Effector memory CD8-positive, alpha-beta T cell (primary cell): Measurements from ENCODE around the gene MAGI1.
"Not testable (repeated sequence)": the region's sequence is repeated elsewhere in the genome, so short reads cannot be mapped to it uniquely, and the experiment has no call there.

Source experiments
- ATAC-seq: fragments of 150-1000 bp; cut with Tn5 transposase; replicated peaks from 2 replicates; pipeline ENCODE4 v1.10.0; 2021; ENCODE audit warnings: mild to moderate bottlenecking, moderate library complexity
- DNase-seq, 3 experiments: peaks; one replicate each; pipeline ENCODE4 v3.0.0; 2021
- H3K27ac Mint-ChIP-seq, 2 donors: one replicate each; pipeline ENCODE4 v1.8.0; 2022; ENCODE audit warnings: mild to moderate bottlenecking in 2 of 2, mixed read lengths in 2 of 2, moderate library complexity in 2 of 2
- H3K27me3 Mint-ChIP-seq, 2 donors: one replicate each; pipeline ENCODE4 v1.8.0; 2022; ENCODE audit warnings: mixed read lengths in 2 of 2
- H3K36me3 Mint-ChIP-seq: one replicate; pipeline ENCODE4 v1.8.0; 2022; ENCODE audit warnings: mild to moderate bottlenecking, moderate library complexity, mixed read lengths; ENCODE audit not compliant: insufficient read depth
- H3K4me1 Mint-ChIP-seq, 2 donors: one replicate each; pipeline ENCODE4 v1.8.0; 2022; ENCODE audit warnings: low read depth in 2 of 2, mixed read lengths in 2 of 2
- H3K4me3 Mint-ChIP-seq, 2 donors: one replicate each; pipeline ENCODE4 v1.8.0; 2022; ENCODE audit warnings: mild to moderate bottlenecking in 2 of 2, mixed read lengths in 2 of 2, moderate library complexity in 2 of 2
- H3K9me3 Mint-ChIP-seq, 2 donors: one replicate each; pipeline ENCODE4 v1.8.0; 2022; ENCODE audit warnings: mixed read lengths in 2 of 2

MAGI1 gene

DNA sequence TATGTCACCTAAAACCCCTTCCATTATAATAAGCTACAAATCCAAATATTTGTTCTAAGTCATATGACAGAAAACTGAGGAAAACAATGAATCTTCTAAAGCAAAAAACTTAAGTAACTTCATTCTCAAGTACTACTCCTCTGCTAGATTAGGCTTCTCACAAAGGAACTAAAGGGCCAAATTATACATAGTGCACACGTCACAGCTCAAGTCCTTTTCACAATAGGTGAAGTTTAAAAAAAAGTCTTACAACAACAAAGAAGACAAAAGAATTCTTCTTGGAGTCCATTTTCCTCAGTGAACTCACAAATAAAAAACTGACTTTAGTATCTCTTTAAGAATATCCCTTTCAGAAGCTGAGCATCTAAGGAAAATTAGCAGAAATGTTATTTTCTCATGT is 479.9 kb downstream of the MAGI1 start:
- ATAC-seq (no peak), DNase-seq (no peak)
- H3K9me3 Mint-ChIP-seq, result no peaks in the 10 kb centered on the region
- H3K36me3 Mint-ChIP-seq, result no peaks in the 10 kb centered on the region
- no peak overlapping the region for H3K4me3 Mint-ChIP-seq
- H3K27me3 Mint-ChIP-seq, result no peaks in the 10 kb centered on the region
- H3K4me1 Mint-ChIP-seq, result no peaks in the 10 kb centered on the region
- no peak overlapping the region for H3K27ac Mint-ChIP-seq

DNA sequence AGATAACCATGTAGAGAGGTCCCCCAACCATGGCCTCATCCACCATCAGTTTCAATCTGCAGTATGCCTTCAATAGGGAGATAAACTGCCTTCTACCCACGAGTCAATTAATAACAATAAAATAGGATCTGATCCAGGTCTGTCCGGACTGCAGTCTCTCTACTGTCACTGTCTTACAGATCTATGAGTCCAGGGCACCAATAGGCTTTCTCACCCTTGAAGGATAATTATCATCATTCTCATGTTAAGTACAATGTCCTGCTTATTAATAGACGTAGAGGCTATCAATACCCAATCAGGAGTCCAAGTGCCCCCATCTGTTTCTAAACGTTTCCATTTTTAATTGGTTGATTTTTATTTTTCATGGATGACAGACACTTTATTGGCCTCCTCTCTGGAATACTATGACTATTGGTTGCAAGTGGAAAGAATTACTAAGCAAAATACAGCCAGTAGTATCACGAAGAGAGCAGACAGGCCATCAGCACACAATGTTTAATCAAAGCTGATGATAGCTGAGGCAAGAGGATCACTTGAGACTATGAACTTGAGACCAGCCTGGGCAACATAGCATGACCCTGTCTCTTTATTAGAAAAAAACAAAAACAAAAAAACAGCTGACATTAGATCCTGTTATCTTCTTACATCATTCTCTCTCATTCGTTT is 480.7 kb downstream of the MAGI1 start:
- ATAC-seq (no peak), DNase-seq (no peak)
- Mint-ChIP-seq H3K36me3 (no peaks in the 10 kb centered on the region), H3K27ac (no peak overlapping the region), H3K27me3 (no peaks in the 10 kb centered on the region), H3K4me3 (no peak overlapping the region), H3K9me3 (no peaks in the 10 kb centered on the region), H3K4me1 (no peaks in the 10 kb centered on the region)

DNA sequence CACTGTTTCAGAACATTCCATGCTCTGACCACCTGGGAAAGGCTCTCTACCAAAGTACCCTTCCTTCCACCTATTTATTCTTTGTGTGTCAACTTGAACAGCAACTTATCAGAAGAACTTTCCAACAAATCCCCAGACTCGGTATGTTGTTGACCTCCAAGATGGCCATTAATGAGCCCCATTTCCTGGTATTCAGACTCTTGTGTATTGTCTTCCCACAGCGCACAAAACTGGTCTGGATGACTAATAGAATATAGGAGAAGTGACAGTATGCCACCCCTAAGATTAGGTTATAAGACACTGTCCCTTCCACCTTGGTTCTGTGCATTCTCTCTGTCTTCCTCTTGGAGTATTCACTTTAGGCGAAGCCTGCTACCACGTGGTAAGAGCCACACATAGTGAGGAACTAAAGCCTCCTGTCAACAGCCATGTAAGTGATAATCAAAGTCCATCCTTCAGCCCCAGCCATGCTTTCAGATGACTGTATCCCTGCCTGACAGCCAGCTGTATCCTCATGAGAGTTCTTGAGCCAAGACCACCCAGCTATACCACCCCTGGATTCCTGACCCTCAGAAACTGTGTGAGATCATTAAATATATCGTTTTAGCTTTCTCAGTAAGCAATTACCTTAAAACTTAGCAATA is 481.7 kb downstream of the MAGI1 start:
- H3K27me3 Mint-ChIP-seq, result no peaks in the 10 kb centered on the region
- no peaks in the 10 kb centered on the region for H3K9me3 Mint-ChIP-seq
- H3K4me1 Mint-ChIP-seq, result no peaks in the 10 kb centered on the region
- no peaks in the 10 kb centered on the region for H3K36me3 Mint-ChIP-seq
- ATAC-seq (no peak), DNase-seq (no peak)
- no peak overlapping the region for H3K4me3 Mint-ChIP-seq
- no peak overlapping the region for H3K27ac Mint-ChIP-seq

GRCh38 chr3:65552434-65552833 is 486.3 kb downstream of the MAGI1 start:
- DNase-seq (no peak), ATAC-seq (no peak)
- H3K9me3 Mint-ChIP-seq, result no peaks in the 10 kb centered on the region
- no peaks in the 10 kb centered on the region for H3K27me3 Mint-ChIP-seq
- H3K27ac Mint-ChIP-seq, result no peak overlapping the region
- H3K4me3 Mint-ChIP-seq, result no peak overlapping the region
- peaks cover 4% of the 10 kb centered on the region for H3K36me3 Mint-ChIP-seq
- H3K4me1 Mint-ChIP-seq, result no peaks in the 10 kb centered on the region

GRCh38 chr3:65551945-65552344 is 486.8 kb downstream of the MAGI1 start:
- no peak for ATAC-seq
- Mint-ChIP-seq H3K27me3 (no peaks in the 10 kb centered on the region), H3K4me1 (no peaks in the 10 kb centered on the region), H3K4me3 (no peak overlapping the region), H3K27ac (no peak overlapping the region), H3K36me3 (peaks cover 4% of the 10 kb centered on the region), H3K9me3 (no peaks in the 10 kb centered on the region)
- no peak for DNase-seq

- H3K27ac Mint-ChIP-seq, result no peak overlapping the region
- no peaks in the 10 kb centered on the region for H3K27me3 Mint-ChIP-seq
- no peak overlapping the region for H3K4me3 Mint-ChIP-seq
- no peaks in the 10 kb centered on the region for H3K4me1 Mint-ChIP-seq
- ATAC-seq (no peak), DNase-seq (no peak)
- H3K36me3 Mint-ChIP-seq, result peaks cover 4% of the 10 kb centered on the region
- H3K9me3 Mint-ChIP-seq, result no peaks in the 10 kb centered on the region
These were observed 488.6 kb downstream of the MAGI1 start for GRCh38 chr3:65550137-65550536.

DNA sequence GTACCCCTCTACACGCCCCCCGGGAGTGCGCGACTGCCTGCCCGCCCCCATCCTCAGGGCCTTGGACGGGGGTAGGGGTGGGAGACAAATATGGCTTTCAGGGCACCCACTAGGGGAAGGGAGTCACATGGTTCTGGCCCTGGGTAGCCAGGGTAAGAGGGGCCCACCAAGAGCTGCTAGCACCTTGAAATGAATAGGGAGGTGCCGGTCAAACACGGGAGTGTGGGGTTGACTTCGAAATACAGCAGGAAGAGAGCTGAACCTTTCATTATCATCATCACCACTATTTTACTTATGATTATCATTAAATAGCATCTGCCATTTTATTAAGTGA is 489.1 kb downstream of the MAGI1 start:
- no peak for DNase-seq
- Mint-ChIP-seq H3K27ac (no peak overlapping the region), H3K36me3 (peaks cover 4% of the 10 kb centered on the region), H3K27me3 (no peaks in the 10 kb centered on the region), H3K9me3 (peaks cover 0 to 2% of the 10 kb centered on the region in 2 donors), H3K4me1 (no peaks in the 10 kb centered on the region), H3K4me3 (no peak overlapping the region)
- ATAC-seq, result no peak

GRCh38 chr3:65548848-65549625 is 489.7 kb downstream of the MAGI1 start:
- Mint-ChIP-seq H3K36me3 (peaks cover 4% of the 10 kb centered on the region), H3K4me3 (no peak overlapping the region), H3K27ac (no peak overlapping the region), H3K9me3 (peaks cover 0 to 2% of the 10 kb centered on the region in 2 donors), H3K27me3 (no peaks in the 10 kb centered on the region), H3K4me1 (no peaks in the 10 kb centered on the region)
- DNase-seq (no peak), ATAC-seq (no peak)

- H3K27ac Mint-ChIP-seq, result no peak overlapping the region
- H3K4me1 Mint-ChIP-seq, result no peaks in the 10 kb centered on the region
- ATAC-seq (no peak), DNase-seq (no peak)
- H3K27me3 Mint-ChIP-seq, result no peaks in the 10 kb centered on the region
- H3K4me3 Mint-ChIP-seq, result no peak overlapping the region
- no peaks in the 10 kb centered on the region for H3K36me3 Mint-ChIP-seq
- H3K9me3 Mint-ChIP-seq, result peaks cover 0 to 5% of the 10 kb centered on the region in 2 donors
These were observed 493.3 kb downstream of the MAGI1 start for GRCh38 chr3:65545429-65545828.

DNA sequence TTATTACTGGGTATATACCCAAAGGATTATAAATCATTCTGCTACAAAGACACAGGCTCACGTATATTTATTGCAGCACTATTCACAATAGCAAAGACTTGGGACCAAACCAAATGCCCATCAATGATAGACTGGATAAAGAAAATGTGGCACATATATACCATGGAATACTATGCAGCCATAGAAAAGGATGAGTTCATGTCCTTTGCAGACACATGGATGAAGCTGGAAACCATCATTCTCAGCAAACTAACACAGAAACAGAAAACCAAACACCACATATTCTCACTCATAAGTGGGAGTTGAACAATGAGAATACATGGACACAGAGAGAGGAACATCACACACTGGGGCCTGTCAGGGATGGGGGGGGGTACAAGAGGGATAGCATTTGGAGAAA is 495.3 kb downstream of the MAGI1 start:
- not testable (repeated sequence) for H3K36me3 Mint-ChIP-seq, DNase-seq, H3K4me1 Mint-ChIP-seq, ATAC-seq, H3K4me3 Mint-ChIP-seq, H3K27ac Mint-ChIP-seq, H3K9me3 Mint-ChIP-seq, H3K27me3 Mint-ChIP-seq

- Mint-ChIP-seq H3K27ac (no peak overlapping the region), H3K4me1 (no peaks in the 10 kb centered on the region), H3K9me3 (peaks cover 0 to 9% of the 10 kb centered on the region in 2 donors), H3K36me3 (no peaks in the 10 kb centered on the region), H3K27me3 (no peaks in the 10 kb centered on the region), H3K4me3 (no peak overlapping the region)
- no peak for DNase-seq
- ATAC-seq, result no peak
These were observed 498.1 kb downstream of the MAGI1 start for GRCh38 chr3:65540666-65541065.

- no peaks in the 10 kb centered on the region for H3K36me3 Mint-ChIP-seq
- DNase-seq (no peak), ATAC-seq (no peak)
- H3K4me3 Mint-ChIP-seq, result no peak overlapping the region
- peaks cover 0 to 6% of the 10 kb centered on the region in 2 donors for H3K9me3 Mint-ChIP-seq
- H3K4me1 Mint-ChIP-seq, result no peaks in the 10 kb centered on the region
- H3K27me3 Mint-ChIP-seq, result no peaks in the 10 kb centered on the region
- no peak overlapping the region for H3K27ac Mint-ChIP-seq
These were observed 499.1 kb downstream of the MAGI1 start for GRCh38 chr3:65539616-65540015.

GRCh38 chr3:65538101-65538500 is 500.6 kb downstream of the MAGI1 start:
- H3K27ac Mint-ChIP-seq, result no peak overlapping the region
- no peak overlapping the region for H3K4me3 Mint-ChIP-seq
- no peaks in the 10 kb centered on the region for H3K4me1 Mint-ChIP-seq
- DNase-seq (no peak), ATAC-seq (no peak)
- no peaks in the 10 kb centered on the region for H3K27me3 Mint-ChIP-seq
- H3K36me3 Mint-ChIP-seq, result no peaks in the 10 kb centered on the region
- peaks cover 0 to 5% of the 10 kb centered on the region in 2 donors for H3K9me3 Mint-ChIP-seq

GRCh38 chr3:65537109-65537508 is 501.6 kb downstream of the MAGI1 start:
- H3K9me3 Mint-ChIP-seq, result peaks cover 0 to 5% of the 10 kb centered on the region in 2 donors

More at GRCh38 chr3:65537109-65537508, 501.6 kb downstream of the MAGI1 start:
- Mint-ChIP-seq H3K4me1 (no peaks in the 10 kb centered on the region), H3K27me3 (no peaks in the 10 kb centered on the region), H3K36me3 (no peaks in the 10 kb centered on the region), H3K27ac (no peak overlapping the region), H3K4me3 (no peak overlapping the region)
- no peak for ATAC-seq
- DNase-seq, result no peak
